ENCODE results near the gene FOXP1.

DNA sequence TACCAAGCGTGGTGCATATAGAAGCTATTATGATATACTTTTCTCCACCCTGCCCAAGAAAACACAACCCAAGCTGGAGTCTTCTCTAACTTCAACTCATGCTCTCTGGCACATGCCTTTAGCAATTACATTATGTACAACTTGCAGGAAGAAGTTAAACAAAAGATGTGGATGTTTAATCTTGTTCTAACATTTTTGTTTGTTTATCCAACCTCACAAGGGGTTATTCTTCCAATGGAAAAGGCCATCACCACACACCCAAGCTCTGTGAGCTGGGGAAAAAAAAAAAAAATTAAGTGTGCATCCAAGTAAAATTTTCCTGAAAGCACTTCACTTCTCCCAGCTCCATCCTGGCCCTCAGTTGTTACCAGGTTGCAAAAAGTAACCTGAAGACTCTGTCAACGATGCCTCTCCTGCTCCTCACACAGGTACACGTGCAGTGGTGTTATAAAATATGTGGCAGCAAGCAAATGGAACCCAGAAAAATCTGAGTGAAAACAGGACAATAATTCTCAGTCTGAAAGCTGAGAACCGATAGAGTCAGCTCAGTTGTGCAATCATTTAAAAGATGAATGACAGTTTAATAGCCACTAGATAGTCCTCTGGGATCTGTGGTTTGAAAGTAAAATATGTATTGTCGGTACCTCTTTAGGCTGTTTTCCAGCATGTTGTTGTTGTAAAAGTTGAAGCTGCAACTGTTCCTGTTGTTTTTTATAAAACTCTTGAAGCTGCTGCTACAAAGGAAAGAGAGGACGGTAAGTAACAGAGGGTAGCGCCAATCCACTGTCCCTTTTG lies 531.4 kb downstream of the FOXP1 start:
- TF ChIP-seq GABPA (IDR thresholded peaks at IDR 0.05; ENCODE audit: borderline replicate concordance, insufficient read depth, low read length) (no peak), EZH2 (IDR thresholded peaks at IDR 0.05; ENCODE audit: low read depth, low read length, severe bottlenecking) (no peak), EP300 (IDR thresholded peaks at IDR 0.05; ENCODE audit: borderline replicate concordance in 1 of 2, low read depth in 2 of 2, low read length in 2 of 2) (no peak), POLR2A (IDR thresholded peaks at IDR 0.05; ENCODE audit: control extremely low read depth in 1 of 2, low read depth in 2 of 2, low read length in 2 of 2) (no peak), MAFK (IDR thresholded peaks at IDR 0.05; ENCODE audit: low read depth, low read length) (no peak), POLR2AphosphoS5 (IDR thresholded peaks at IDR 0.05; ENCODE audit: low read depth, low read length) (no peak), GTF2F1 (IDR thresholded peaks at IDR 0.05; ENCODE audit: borderline replicate concordance, low read depth, low read length) (no peak), RNF2 (IDR thresholded peaks at IDR 0.05; ENCODE audit: borderline replicate concordance, low read depth, low read length, missing control alignments, poor library complexity, severe bottlenecking) (no peak), RAD21 (IDR thresholded peaks at IDR 0.05 in 1 of 2, conservative IDR thresholded peaks at IDR 0.05 in 1 of 2; ENCODE audit: low read depth in 2 of 2, low read length in 2 of 2) (no peak), SUZ12 (IDR thresholded peaks at IDR 0.05; ENCODE audit: low read length) (no peak)
- TF ChIP-seq, protein P1, sequence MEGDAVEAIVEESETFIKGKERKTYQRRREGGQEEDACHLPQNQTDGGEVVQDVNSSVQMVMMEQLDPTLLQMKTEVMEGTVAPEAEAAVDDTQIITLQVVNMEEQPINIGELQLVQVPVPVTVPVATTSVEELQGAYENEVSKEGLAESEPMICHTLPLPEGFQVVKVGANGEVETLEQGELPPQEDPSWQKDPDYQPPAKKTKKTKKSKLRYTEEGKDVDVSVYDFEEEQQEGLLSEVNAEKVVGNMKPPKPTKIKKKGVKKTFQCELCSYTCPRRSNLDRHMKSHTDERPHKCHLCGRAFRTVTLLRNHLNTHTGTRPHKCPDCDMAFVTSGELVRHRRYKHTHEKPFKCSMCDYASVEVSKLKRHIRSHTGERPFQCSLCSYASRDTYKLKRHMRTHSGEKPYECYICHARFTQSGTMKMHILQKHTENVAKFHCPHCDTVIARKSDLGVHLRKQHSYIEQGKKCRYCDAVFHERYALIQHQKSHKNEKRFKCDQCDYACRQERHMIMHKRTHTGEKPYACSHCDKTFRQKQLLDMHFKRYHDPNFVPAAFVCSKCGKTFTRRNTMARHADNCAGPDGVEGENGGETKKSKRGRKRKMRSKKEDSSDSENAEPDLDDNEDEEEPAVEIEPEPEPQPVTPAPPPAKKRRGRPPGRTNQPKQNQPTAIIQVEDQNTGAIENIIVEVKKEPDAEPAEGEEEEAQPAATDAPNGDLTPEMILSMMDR (IDR thresholded peaks at IDR 0.05; ENCODE audit: control extremely low read depth in 1 of 3, insufficient read depth in 1 of 3, low read depth in 1 of 3, low read length in 3 of 3): no peak
- TF ChIP-seq, protein P2, sequence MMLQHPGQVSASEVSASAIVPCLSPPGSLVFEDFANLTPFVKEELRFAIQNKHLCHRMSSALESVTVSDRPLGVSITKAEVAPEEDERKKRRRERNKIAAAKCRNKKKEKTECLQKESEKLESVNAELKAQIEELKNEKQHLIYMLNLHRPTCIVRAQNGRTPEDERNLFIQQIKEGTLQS (IDR thresholded peaks at IDR 0.05; ENCODE audit: insufficient read depth, low read depth, low read length): no peak

All from H1 (cell line).